WTC11 (cell line): ENCODE results near the gene MDN1. TPM values are rescaled to one million over a fixed set of nuclear protein-coding genes. Genes with fewer than 3 reads are reported as not detected.

Source experiments
- ATAC-seq: fragments of 200-7000 bp; cut with Tn5 transposase; 2 replicates; pipeline ENCODE4 v1.10.0; 2021; ENCODE audit warnings: mild to moderate bottlenecking, moderate library complexity
- CTCF ChIA-PET: fragments of 300-600 bp; sonication (Branson Sonifier 250); formaldehyde crosslinking; loops from one replicate; lab custom pipeline; 2021; ENCODE audit warnings: antibody characterized with exemption; lab: Charles Lee
- POLR2A ChIA-PET: fragments of 350-600 bp; sonication (Branson Sonifier 250); formaldehyde crosslinking; loops from one replicate; lab custom pipeline; 2021; ENCODE audit warnings: antibody characterized with exemption; lab: Charles Lee
- DNase-seq: peaks from one replicate; pipeline ENCODE4 v3.0.0; 2021; ENCODE audit warnings: low spot score
- H3K27ac Mint-ChIP-seq: 2 replicates; pipeline ENCODE4 v1.8.0; 2021; ENCODE audit warnings: mixed read lengths
- H3K27me3 Mint-ChIP-seq: 2 replicates; pipeline ENCODE4 v1.8.0; 2021; ENCODE audit warnings: low read depth, mild to moderate bottlenecking, moderate library complexity, mixed read lengths
- H3K36me3 Mint-ChIP-seq: 2 replicates; pipeline ENCODE4 v1.8.0; 2021; ENCODE audit warnings: mixed read lengths
- H3K4me1 Mint-ChIP-seq: 2 replicates; pipeline ENCODE4 v1.8.0; 2022; ENCODE audit warnings: mixed read lengths
- H3K4me3 Mint-ChIP-seq: 2 replicates; pipeline ENCODE4 v1.8.0; 2021; ENCODE audit warnings: mild to moderate bottlenecking, moderate library complexity, mixed read lengths
- H3K9me3 Mint-ChIP-seq: 2 replicates; pipeline ENCODE4 v1.8.0; 2021; ENCODE audit warnings: mixed read lengths
- CBFB ChIP-seq: sonication (generic); formaldehyde crosslinking; IDR thresholded peaks from 2 replicates; pipeline ENCODE4 v1.8.1; 2022; ENCODE audit warnings: mild to moderate bottlenecking, low read depth, missing genetic modification reagents
- CDX4 ChIP-seq: fragments of 250-450 bp; sonication (Bioruptor Pico); IDR thresholded peaks from 2 replicates; pipeline ENCODE4 v1.9.0; 2021; ENCODE audit warnings: moderate library complexity, mild to moderate bottlenecking, inconsistent platforms, borderline replicate concordance
- ELF4 ChIP-seq: sonication (generic); formaldehyde crosslinking; IDR thresholded peaks from 2 replicates; pipeline ENCODE4 v1.8.1; 2022; ENCODE audit warnings: low read depth, mild to moderate bottlenecking, moderate library complexity, missing genetic modification reagents
- JUN ChIP-seq: sonication (generic); formaldehyde crosslinking; IDR thresholded peaks from 2 replicates; pipeline ENCODE4 v1.8.0; 2023; ENCODE audit warnings: mild to moderate bottlenecking, missing genetic modification reagents
- NR1H2 ChIP-seq: sonication (generic); formaldehyde crosslinking; IDR thresholded peaks from 2 replicates; pipeline ENCODE4 v1.9.0; 2021; ENCODE audit warnings: mild to moderate bottlenecking, moderate library complexity, missing genetic modification reagents
- PREB ChIP-seq: sonication (generic); formaldehyde crosslinking; IDR thresholded peaks from 2 replicates; pipeline ENCODE4 v1.8.1; 2022; ENCODE audit warnings: mild to moderate bottlenecking, missing genetic modification reagents, moderate library complexity, borderline replicate concordance
- SMAD4 ChIP-seq: sonication (generic); formaldehyde crosslinking; IDR thresholded peaks from 2 replicates; pipeline ENCODE4 v1.8.0; 2022; ENCODE audit warnings: mild to moderate bottlenecking, missing genetic modification reagents
- SOX15 ChIP-seq: fragments of 250-450 bp; sonication (Bioruptor Pico); IDR thresholded peaks from 2 replicates; pipeline ENCODE4 v1.9.0; 2021; ENCODE audit warnings: mild to moderate bottlenecking
- ZNF121 ChIP-seq: sonication (generic); formaldehyde crosslinking; IDR thresholded peaks from 2 replicates; pipeline ENCODE4 v1.8.0; 2023; ENCODE audit warnings: missing genetic modification reagents
- ZNF317 ChIP-seq: sonication (generic); formaldehyde crosslinking; IDR thresholded peaks from 2 replicates; pipeline ENCODE4 v1.8.1; 2023; ENCODE audit warnings: low read depth, mild to moderate bottlenecking, moderate library complexity, missing genetic modification reagents, borderline replicate concordance
- ZNF396 ChIP-seq: fragments of 250-450 bp; sonication (Bioruptor Pico); IDR thresholded peaks from 2 replicates; pipeline ENCODE4 v1.8.0; 2021; ENCODE audit warnings: mild to moderate bottlenecking, moderate library complexity, borderline replicate concordance
- total RNA-seq: library from RNA; stranded (reverse); gene quantifications from 3 replicates; pipeline ENCODE4 v1.2.3, GENCODE V29; 2021
- TF ChIP-seq, protein P1 (sequence below): sonication (generic); formaldehyde crosslinking; conservative IDR thresholded peaks from 2 replicates; pipeline ENCODE4 v1.8.1; 2023; ENCODE audit warnings: mild to moderate bottlenecking, low read depth, missing genetic modification reagents, moderate library complexity
- TF ChIP-seq, protein P2 (sequence below): fragments of 250-450 bp; sonication (Bioruptor Pico); IDR thresholded peaks from 2 replicates; pipeline ENCODE4 v1.8.0; 2021; ENCODE audit warnings: mild to moderate bottlenecking
- TF ChIP-seq, protein P3 (sequence below): sonication (generic); formaldehyde crosslinking; IDR thresholded peaks from 2 replicates; pipeline ENCODE4 v1.8.0; 2023; ENCODE audit warnings: mild to moderate bottlenecking, missing genetic modification reagents
- TF ChIP-seq, protein P4 (sequence below): sonication (generic); formaldehyde crosslinking; IDR thresholded peaks from 2 replicates; pipeline ENCODE4 v1.8.0; 2023; ENCODE audit warnings: missing genetic modification reagents, mild to moderate bottlenecking, borderline replicate concordance

Gene MDN1
- total RNA-seq, 1 experiment from 2014 or later, result 195 TPM

DNA sequence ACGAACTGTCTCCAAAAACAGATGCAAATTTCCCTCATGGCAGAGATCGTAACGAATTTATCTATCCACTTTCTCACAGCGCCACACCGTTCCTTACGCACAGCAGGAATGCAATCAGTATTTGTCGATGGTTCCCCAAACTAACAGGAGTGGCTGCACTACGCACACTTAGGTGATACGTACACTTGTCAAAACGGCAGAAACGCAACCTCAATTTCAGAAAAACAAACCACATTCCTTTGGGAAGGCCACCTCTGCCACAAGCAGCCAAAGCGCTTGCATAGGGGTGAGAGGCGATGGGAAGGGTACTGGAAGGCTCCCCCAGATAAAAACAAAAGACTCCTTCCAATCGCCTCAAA is 638 bp downstream of the MDN1 start:
- ATAC-seq (no peak), DNase-seq (no peak)
- CTCF ChIA-PET, result interaction anchor here (1.0 to 2.4 kb wide), 5 partner anchors 10 to 26 kb away, joined by 3 to 19 read pairs (median 5); partner anchors contain the start of gene CASP8AP2
- TF ChIP-seq, protein P1, sequence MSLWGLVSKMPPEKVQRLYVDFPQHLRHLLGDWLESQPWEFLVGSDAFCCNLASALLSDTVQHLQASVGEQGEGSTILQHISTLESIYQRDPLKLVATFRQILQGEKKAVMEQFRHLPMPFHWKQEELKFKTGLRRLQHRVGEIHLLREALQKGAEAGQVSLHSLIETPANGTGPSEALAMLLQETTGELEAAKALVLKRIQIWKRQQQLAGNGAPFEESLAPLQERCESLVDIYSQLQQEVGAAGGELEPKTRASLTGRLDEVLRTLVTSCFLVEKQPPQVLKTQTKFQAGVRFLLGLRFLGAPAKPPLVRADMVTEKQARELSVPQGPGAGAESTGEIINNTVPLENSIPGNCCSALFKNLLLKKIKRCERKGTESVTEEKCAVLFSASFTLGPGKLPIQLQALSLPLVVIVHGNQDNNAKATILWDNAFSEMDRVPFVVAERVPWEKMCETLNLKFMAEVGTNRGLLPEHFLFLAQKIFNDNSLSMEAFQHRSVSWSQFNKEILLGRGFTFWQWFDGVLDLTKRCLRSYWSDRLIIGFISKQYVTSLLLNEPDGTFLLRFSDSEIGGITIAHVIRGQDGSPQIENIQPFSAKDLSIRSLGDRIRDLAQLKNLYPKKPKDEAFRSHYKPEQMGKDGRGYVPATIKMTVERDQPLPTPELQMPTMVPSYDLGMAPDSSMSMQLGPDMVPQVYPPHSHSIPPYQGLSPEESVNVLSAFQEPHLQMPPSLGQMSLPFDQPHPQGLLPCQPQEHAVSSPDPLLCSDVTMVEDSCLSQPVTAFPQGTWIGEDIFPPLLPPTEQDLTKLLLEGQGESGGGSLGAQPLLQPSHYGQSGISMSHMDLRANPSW (CRISPR knock-in tag), result no peak
- TF ChIP-seq PREB (CRISPR knock-in tag), result no peak
- no peak for TF ChIP-seq ZNF121 (CRISPR knock-in tag)
- no peak for TF ChIP-seq CDX4 (CRISPR knock-in tag)
- TF ChIP-seq ZNF396 (CRISPR knock-in tag), result no peak
- TF ChIP-seq ZNF317 (CRISPR knock-in tag), result no peak
- TF ChIP-seq, protein P2, sequence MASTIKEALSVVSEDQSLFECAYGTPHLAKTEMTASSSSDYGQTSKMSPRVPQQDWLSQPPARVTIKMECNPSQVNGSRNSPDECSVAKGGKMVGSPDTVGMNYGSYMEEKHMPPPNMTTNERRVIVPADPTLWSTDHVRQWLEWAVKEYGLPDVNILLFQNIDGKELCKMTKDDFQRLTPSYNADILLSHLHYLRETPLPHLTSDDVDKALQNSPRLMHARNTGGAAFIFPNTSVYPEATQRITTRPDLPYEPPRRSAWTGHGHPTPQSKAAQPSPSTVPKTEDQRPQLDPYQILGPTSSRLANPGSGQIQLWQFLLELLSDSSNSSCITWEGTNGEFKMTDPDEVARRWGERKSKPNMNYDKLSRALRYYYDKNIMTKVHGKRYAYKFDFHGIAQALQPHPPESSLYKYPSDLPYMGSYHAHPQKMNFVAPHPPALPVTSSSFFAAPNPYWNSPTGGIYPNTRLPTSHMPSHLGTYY (CRISPR knock-in tag), result no peak
- no peak for TF ChIP-seq CBFB (CRISPR knock-in tag)
- TF ChIP-seq SMAD4 (CRISPR knock-in tag), result no peak
- TF ChIP-seq ELF4 (CRISPR knock-in tag), result no peak
- TF ChIP-seq, protein P3, sequence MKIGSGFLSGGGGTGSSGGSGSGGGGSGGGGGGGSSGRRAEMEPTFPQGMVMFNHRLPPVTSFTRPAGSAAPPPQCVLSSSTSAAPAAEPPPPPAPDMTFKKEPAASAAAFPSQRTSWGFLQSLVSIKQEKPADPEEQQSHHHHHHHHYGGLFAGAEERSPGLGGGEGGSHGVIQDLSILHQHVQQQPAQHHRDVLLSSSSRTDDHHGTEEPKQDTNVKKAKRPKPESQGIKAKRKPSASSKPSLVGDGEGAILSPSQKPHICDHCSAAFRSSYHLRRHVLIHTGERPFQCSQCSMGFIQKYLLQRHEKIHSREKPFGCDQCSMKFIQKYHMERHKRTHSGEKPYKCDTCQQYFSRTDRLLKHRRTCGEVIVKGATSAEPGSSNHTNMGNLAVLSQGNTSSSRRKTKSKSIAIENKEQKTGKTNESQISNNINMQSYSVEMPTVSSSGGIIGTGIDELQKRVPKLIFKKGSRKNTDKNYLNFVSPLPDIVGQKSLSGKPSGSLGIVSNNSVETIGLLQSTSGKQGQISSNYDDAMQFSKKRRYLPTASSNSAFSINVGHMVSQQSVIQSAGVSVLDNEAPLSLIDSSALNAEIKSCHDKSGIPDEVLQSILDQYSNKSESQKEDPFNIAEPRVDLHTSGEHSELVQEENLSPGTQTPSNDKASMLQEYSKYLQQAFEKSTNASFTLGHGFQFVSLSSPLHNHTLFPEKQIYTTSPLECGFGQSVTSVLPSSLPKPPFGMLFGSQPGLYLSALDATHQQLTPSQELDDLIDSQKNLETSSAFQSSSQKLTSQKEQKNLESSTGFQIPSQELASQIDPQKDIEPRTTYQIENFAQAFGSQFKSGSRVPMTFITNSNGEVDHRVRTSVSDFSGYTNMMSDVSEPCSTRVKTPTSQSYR (CRISPR knock-in tag), result no peak
- no peak for TF ChIP-seq JUN (CRISPR knock-in tag)
- TF ChIP-seq, protein P4, sequence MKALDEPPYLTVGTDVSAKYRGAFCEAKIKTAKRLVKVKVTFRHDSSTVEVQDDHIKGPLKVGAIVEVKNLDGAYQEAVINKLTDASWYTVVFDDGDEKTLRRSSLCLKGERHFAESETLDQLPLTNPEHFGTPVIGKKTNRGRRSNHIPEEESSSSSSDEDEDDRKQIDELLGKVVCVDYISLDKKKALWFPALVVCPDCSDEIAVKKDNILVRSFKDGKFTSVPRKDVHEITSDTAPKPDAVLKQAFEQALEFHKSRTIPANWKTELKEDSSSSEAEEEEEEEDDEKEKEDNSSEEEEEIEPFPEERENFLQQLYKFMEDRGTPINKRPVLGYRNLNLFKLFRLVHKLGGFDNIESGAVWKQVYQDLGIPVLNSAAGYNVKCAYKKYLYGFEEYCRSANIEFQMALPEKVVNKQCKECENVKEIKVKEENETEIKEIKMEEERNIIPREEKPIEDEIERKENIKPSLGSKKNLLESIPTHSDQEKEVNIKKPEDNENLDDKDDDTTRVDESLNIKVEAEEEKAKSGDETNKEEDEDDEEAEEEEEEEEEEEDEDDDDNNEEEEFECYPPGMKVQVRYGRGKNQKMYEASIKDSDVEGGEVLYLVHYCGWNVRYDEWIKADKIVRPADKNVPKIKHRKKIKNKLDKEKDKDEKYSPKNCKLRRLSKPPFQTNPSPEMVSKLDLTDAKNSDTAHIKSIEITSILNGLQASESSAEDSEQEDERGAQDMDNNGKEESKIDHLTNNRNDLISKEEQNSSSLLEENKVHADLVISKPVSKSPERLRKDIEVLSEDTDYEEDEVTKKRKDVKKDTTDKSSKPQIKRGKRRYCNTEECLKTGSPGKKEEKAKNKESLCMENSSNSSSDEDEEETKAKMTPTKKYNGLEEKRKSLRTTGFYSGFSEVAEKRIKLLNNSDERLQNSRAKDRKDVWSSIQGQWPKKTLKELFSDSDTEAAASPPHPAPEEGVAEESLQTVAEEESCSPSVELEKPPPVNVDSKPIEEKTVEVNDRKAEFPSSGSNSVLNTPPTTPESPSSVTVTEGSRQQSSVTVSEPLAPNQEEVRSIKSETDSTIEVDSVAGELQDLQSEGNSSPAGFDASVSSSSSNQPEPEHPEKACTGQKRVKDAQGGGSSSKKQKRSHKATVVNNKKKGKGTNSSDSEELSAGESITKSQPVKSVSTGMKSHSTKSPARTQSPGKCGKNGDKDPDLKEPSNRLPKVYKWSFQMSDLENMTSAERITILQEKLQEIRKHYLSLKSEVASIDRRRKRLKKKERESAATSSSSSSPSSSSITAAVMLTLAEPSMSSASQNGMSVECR (CRISPR knock-in tag), result no peak
- TF ChIP-seq SOX15 (CRISPR knock-in tag), result no peak
- no peak for TF ChIP-seq NR1H2 (CRISPR knock-in tag)
- Mint-ChIP-seq H3K36me3 (no peaks in the 10 kb centered on the region), H3K4me1 (peaks cover 49% of the 10 kb centered on the region), H3K4me3 (peak overlapping the region; percentile 92), H3K27me3 (no peaks in the 10 kb centered on the region), H3K27ac (peak overlapping the region; percentile 98), H3K9me3 (no peaks in the 10 kb centered on the region)
- POLR2A ChIA-PET, result interaction anchor here (1.0 to 3.0 kb wide), 6 partner anchors 9 to 76 kb away, joined by 3 to 33 read pairs (median 6); partner anchors contain the start of gene CASP8AP2
